Suppressor macrophage treated with lipopolysaccharide for 1 hour (primary cell): Measurements from ENCODE around the gene GHITM.

ENCODE experiments used
- DNase-seq, 3 donors: peaks; one replicate each; pipeline ENCODE4 v3.0.0-alpha.2; 2020 to 2022

GHITM gene

DNA sequence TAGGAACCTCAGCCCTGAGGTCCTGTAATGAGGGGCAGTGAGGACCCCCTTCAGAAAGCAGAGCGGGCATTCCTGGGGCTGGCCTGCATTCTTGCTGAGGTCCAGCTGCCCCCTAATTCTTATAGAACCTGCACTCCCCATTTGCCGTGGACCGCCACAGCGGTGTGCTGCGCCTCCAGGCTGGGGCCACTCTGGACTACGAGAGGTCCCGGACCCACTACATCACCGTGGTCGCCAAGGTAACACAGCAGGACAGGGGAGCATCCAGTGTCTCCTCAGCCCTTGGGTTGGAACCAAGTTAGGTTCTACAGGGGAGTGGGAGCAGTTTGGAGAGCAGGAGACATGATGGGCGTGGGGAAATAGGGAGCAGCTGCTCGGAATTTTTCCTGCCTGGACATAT lies 62.4 kb downstream of the GHITM start:
- DNase-seq, result no peak

DNA sequence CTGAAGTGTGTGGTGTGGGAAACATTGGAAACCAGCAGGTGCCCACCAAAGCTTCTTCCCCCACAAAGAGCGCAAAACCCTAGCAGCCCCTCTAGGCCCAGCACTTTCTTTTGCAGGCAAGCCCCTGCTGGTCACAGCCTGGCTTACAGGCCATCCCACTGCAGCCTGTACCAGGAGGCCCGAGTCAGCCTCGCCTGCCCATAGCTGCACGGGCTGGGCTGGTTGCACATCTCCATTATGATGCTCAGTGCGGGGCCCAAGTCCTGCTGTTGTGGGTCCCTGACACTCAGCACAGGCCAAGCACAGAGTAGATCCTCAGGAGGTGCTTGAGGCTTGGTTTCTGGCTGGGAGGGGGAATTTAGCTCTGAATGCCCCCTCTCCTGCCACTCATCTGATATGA lies 63.0 kb downstream of the GHITM start:
- DNase-seq, result no peak
